Umbilical cord (tissue), 2 donors: ENCODE data around the gene CISD2. TPM values are rescaled to one million over a fixed set of nuclear protein-coding genes. Genes with fewer than 3 reads are reported as not detected.
"Not testable (repeated sequence)": the region's sequence is repeated elsewhere in the genome, so short reads cannot be mapped to it uniquely, and the experiment has no call there.

Experiments used
- DNase-seq: peaks from one replicate; pipeline ENCODE4 v3.0.0-alpha.2; 2015; ENCODE audit warnings: low spot score
- total RNA-seq: library from RNA; depleted of rRNA; stranded (reverse); fragments of >200 nt; gene quantifications from one replicate; pipeline ENCODE4 v1.2.3, GENCODE V29; 2014; ENCODE audit warnings: low replicate concordance; ENCODE audit not compliant: insufficient read depth

CISD2 gene
- total RNA-seq, 1 donor from 2014 or later = 8.4 TPM

GRCh38 chr4:102849579-102850104, 19.1 kb upstream of the CISD2 start:
- no peak for DNase-seq

GRCh38 chr4:102850370-102850769, 18.4 kb upstream of the CISD2 start:
- DNase-seq = no peak

- no peak for DNase-seq
Observed at GRCh38 chr4:102858828-102859464, 9.8 kb upstream of the CISD2 start.

- DNase-seq = no peak
Observed at GRCh38 chr4:102860611-102861324, 8.0 kb upstream of the CISD2 start.

GRCh38 chr4:102862016-102862415, 6.8 kb upstream of the CISD2 start:
- no peak for DNase-seq

- DNase-seq = no peak
Observed at GRCh38 chr4:102862747-102863146, 6.0 kb upstream of the CISD2 start.

- DNase-seq = not testable (repeated sequence)
Observed at GRCh38 chr4:102865327-102865726, 3.5 kb upstream of the CISD2 start.

GRCh38 chr4:102867278-102868152, 1.3 kb upstream of the CISD2 start:
- no peak for DNase-seq

GRCh38 chr4:102868153-102868780, 525 bp upstream of the CISD2 start:
- no peak for DNase-seq

- no peak for DNase-seq
Observed at GRCh38 chr4:102869569-102870197, 891 bp downstream of the CISD2 start.

- DNase-seq = no peak
Observed at GRCh38 chr4:102871772-102872171, 3.0 kb downstream of the CISD2 start.

GRCh38 chr4:102877477-102878106, 8.8 kb downstream of the CISD2 start:
- not testable (repeated sequence) for DNase-seq

GRCh38 chr4:102878349-102878748, 9.6 kb downstream of the CISD2 start:
- DNase-seq = not testable (repeated sequence)

- no peak for DNase-seq
Observed at GRCh38 chr4:102878901-102879300, 10.1 kb downstream of the CISD2 start.

- DNase-seq = no peak
Observed at GRCh38 chr4:102881343-102881742, 12.6 kb downstream of the CISD2 start.

GRCh38 chr4:102883278-102883677, 14.5 kb downstream of the CISD2 start:
- DNase-seq = no peak

GRCh38 chr4:102888570-102888969, 19.8 kb downstream of the CISD2 start:
- DNase-seq = not testable (repeated sequence)

GRCh38 chr4:102889866-102890265, 21.1 kb downstream of the CISD2 start:
- DNase-seq = not testable (repeated sequence)

GRCh38 chr4:102896547-102896946, 27.8 kb downstream of the CISD2 start:
- not testable (repeated sequence) for DNase-seq

GRCh38 chr4:102897610-102898009, 28.8 kb downstream of the CISD2 start:
- DNase-seq = not testable (repeated sequence)

GRCh38 chr4:102901804-102902203, 33.0 kb downstream of the CISD2 start:
- no peak for DNase-seq
